ENCODE results near the gene MIPOL1.

The MIPOL1 gene

GRCh38 chr14:37558740-37559139 is 361.0 kb downstream of the MIPOL1 start:
- no peak for DNase-seq

DNA sequence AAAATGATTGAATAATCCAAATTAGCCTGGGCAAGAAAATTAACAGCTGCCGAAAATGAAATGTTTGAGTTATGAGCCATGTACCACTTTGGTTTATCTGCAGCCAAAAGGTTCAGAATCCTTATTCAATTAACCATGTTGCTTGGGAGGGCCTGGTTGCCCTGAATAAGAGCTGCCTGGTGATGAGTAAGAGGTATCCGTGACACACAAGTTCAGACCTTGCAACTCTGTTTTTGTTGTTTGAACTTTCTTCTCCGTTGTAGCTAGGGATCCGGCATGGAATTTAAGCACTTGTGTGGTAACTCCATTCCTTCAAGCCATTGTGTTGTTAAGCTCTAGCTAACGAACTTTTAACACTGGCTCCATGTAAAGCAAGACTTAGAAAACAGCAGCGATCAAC is 361.6 kb downstream of the MIPOL1 start:
- no peak for DNase-seq

GRCh38 chr14:37563189-37563588 is 365.5 kb downstream of the MIPOL1 start:
- DNase-seq, result no peak

- no peak for DNase-seq
Measured at GRCh38 chr14:37565550-37565949, 367.8 kb downstream of the MIPOL1 start.

DNA sequence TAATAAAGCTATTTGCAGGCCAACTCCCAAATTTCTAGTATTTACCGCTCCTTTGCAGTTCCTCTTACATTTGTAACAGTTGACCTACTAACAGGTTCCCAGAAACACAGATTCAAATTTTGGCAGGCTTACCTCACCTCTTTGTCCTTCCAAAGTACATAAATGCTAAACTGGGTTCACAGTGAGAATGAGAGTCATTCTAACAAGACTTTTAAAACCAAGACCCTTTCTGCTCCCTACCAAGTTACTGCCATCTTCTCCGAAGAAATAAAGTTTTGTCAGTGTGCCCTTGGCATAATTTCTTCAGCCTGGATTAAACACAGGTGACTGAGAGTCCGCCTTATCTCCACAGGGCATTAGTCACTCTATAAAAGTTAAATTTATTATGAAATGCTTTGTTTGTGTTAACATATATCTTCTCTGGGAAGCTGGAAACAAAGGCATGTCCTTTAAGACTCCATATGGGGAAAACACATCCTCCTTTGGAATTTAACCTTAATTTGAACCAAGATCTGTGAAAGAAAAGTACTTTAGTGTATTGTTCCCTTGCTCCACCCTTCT is 369.2 kb downstream of the MIPOL1 start:
- DNase-seq, result no peak

- DNase-seq, result no peak
Measured at GRCh38 chr14:37569729-37570128, 372.0 kb downstream of the MIPOL1 start.

DNA sequence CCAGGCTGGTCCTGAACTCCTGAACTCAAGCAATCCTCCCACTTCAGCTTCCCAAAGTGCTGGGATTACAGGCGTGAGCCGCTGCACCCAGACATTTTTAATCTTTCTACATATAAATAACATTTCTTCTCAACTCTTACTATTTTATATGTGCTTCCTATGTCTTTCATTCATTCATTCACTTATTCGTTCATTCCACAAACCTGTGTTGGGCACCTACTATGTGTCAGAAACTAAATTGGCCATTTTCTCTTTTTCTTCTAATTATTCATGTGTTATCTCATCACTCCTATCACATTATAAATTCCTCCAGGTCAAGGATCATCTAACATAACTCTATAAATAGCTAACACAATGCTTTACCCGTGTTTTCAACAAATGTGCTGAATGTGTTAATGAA is 373.7 kb downstream of the MIPOL1 start:
- DNase-seq, result no peak

DNA sequence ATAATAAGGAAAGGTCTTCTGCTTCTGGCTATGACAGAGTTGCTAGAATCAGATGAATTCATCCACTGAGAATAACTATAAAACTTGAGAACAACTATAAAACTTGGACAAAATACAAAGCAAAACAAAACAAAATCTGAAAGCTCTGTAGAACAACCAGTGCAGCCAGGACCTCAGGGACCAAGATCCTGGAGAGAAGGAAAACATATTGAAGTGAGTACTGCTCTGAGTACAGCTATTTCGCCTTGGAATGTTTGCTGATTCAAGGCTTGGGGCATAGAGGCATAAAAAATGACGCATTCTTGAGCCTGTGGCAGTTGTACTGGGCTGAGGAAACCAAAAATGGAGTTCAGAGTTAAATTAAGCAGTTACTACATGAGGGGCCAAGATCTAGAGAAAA is 375.6 kb downstream of the MIPOL1 start:
- no peak for DNase-seq

- no peak for DNase-seq
Measured at GRCh38 chr14:37579274-37579673, 381.5 kb downstream of the MIPOL1 start.

- DNase-seq, result no peak
Measured at GRCh38 chr14:37580146-37580545, 382.4 kb downstream of the MIPOL1 start.

- DNase-seq, result no peak
Measured at GRCh38 chr14:37583358-37584210, 385.8 kb downstream of the MIPOL1 start.

DNA sequence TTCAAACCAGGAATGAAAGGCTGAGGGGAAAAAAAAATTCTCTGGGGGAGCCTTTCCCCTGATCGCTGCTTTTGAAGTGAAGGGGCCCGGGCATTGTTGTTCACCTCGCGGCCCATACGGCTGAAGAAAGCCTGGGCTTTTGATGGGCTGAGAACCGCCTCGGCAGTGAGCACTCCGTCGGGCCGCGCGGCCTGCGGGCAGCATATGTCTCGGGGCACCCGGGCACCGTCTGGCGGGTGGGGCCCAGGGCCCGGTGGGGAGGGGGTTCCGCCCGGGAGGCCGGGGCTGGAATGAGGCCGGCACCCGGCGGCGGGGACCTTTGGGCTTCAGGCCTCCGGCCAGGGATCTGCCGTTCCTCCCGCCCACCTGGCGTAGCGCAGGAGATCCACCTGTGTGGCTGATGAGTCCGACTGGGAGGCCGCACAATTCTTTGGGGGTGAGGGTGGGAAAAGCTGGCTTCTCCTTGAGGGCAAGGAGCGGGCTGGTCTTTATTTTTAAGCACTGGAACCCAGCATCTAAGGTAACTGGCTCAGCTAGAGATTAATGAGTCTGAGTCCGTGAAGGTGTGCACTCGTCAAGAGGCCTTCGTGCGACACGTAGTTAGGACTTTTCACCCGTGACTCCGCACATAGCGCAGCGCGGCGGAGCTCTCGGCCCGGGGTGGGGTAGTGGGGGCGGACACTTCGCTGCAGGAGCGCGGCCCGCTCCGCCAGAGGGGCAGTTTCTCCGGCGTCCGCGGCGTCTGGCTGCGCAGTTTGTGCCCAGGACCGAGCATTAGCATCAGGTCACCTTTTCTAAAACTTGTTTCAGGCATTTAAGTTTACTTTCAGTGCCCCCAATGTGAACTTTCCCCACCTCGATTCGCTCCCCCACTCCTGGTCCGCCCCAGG is 386.7 kb downstream of the MIPOL1 start:
- no peak for DNase-seq

GRCh38 chr14:37585101-37585511 is 387.4 kb downstream of the MIPOL1 start:
- DNase-seq, result no peak

DNA sequence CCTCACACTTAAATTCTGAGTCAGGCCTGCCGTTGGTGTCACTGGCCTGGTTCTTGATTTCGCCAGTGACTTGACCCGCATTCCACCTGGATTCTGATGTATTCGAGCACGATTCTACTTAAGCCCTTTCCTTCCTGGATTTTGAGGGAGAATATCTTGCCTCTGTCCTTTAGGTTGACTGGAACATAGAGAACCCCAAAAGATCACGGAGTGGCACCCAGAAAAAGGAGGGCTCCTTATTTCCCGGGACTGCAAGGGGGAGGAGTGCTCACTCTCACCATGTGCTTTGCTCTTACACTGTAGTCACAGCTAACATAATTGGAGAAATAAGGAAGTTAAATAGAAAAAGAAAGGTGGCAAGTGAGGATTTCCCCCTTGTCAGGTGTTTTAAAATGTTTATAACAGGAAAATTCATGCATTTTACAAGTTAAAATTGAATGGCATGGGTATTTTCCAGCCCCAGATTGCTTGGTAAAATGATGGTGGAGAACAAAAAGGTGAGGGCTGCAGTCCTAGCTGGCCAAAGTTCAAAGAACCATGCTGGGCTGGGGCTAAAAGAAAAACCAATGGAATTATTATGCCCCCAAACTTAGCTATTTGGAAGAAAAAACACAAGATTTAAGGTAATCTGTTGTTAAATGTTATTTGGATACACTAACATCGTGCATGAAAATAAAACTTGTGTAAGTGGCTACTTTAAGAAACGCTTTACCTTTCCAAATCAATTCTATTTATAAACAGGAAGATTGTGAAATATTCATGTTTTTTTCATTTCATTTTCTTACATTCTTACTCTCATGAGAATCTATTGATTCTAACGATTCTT is 388.4 kb downstream of the MIPOL1 start:
- no peak for DNase-seq

DNA sequence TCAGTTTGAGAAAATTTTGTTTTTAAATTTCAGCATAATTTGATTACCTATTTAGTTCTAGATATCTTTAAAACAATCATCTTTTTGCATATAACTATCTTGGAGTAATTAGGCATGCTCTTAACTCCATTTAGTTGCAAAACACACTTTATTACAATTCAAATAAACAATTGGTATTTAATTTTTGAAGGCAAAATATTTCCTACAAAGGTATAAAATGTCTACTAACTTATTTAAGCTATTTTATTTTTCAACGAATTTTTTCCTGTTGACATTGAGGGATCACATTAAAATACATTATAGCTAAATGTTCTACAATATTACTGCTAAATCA is 389.0 kb downstream of the MIPOL1 start:
- no peak for DNase-seq

DNA sequence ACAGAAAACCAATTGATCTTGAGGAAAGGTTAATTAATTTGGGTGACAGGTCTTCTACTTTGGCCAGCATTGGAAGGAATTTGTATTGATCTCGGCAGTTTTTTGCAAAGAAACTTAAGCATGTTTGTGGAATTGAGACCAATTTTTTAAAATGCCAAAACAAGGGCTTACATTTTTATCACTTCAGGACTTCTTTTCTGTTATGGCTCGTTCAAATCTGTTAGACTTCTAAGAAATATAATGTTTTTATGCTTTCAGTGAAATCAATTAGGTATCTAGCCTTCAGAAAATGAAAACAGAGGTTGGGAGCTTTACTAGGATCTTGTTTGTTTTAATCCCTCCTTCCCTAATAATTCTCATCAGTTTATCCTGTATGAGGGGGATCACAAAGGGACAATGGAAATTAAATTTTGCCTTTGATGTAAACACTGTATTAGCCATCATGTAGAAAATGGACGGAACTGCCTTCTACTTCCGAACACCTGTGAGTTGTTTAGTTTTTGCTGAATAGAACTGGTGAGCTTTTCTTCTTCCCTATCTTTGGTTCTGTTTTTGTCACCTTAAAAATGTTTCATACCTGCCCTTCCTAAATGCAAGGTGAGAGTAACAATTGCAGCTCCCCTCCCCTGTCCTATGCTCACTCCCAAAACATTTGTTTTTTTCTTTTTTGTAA is 389.5 kb downstream of the MIPOL1 start:
- DNase-seq, result no peak

DNA sequence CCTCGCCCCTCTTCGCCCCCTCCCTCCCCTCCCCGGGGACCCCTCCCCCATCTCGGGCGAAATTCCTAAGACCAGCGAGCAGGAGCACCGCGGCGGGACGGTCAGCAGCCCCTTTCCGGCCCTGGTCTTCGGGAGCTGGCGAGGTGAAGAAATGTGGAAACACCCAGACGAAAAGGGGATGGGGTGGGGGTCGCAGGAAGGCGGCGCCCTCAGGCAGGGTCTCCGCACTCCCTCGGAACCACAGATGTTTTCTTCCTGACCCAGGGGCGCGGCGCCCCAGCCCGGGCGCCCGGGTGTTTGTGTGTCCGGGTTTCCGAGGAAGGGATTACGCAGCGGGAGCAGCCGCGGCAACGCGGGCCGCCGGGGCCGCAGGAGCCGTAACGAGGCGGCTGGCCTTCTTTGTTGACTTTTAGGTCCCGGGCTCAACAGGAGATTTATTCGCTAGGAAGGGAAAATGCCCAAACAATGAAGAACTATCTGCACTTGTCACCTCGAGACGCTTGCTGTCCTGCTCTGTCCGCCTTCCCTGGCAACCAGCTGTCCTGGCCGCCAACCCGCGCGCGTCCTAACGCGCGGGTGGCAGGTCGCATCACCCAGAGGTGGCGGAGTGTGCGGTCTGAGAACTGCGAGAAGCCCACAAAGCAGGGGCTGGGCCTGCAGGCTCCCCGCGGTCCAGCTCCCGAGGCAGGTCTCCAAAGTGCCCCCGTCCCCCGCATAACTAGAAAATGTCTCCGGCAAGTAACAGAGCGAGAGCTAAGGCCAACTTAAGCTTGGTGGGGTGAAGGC is 390.3 kb downstream of the MIPOL1 start:
- no peak for DNase-seq

DNA sequence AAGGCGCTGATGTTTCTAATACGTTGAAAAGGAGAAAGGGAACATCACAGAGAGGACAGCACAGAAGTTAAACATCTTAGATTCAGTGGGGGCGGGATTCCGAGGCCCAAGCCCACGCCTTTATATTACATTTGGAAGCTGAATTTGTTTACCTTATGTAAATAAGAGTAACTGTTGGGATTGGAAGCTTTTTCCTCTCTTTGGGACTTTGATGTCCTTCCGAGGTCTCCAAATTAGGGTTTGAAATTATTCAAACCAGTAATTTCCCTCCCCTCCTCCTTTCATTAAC is 390.9 kb downstream of the MIPOL1 start:
- DNase-seq, result no peak

GRCh38 chr14:37588956-37589714 is 391.4 kb downstream of the MIPOL1 start:
- DNase-seq, result no peak

DNA sequence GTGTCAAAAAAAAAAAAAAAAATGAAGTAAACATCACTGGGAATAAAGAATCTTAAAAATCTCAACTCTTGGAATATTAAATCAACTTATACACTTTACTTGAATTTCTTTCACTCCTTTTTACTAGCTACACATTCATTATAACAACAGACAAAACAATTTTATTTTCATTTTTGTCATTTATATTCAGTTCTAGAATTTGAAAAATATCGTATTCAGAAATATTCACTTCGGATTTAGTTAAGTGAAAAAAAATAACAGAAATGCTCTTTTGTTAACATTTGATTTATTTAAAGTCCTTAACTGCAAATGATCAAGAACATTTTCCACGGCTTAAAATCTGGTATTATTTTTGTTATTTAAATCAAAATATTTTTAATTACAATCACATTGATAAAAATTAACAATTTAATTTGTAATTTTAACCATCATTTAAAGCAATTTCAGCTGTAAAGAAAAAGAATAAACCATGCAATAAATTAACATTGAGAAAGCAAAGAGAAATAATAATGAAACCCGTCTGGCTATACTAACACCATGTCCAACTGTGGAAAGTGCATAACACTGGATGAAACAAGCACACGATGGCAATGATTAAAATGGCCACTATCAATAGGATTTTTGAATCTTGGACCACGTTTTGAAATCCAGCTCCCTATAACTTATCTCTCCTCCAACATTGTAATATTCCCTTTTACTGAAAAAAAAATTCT is 392.1 kb downstream of the MIPOL1 start:
- DNase-seq, result no peak

Measured in CD4-positive, alpha-beta T cell treated with Interleukin-12 subunit alpha and Interleukin-12 subunit beta, for 1 hour (primary cell).